CD4-positive, alpha-beta T cell treated with Interleukin-4 for 1 hour (primary cell): ENCODE measurements around the gene PEF1.

ENCODE experiments used
- DNase-seq, 2 donors: peaks; one replicate each; pipeline ENCODE4 v3.0.0-alpha.2; 2020 to 2022

Gene PEF1

DNA sequence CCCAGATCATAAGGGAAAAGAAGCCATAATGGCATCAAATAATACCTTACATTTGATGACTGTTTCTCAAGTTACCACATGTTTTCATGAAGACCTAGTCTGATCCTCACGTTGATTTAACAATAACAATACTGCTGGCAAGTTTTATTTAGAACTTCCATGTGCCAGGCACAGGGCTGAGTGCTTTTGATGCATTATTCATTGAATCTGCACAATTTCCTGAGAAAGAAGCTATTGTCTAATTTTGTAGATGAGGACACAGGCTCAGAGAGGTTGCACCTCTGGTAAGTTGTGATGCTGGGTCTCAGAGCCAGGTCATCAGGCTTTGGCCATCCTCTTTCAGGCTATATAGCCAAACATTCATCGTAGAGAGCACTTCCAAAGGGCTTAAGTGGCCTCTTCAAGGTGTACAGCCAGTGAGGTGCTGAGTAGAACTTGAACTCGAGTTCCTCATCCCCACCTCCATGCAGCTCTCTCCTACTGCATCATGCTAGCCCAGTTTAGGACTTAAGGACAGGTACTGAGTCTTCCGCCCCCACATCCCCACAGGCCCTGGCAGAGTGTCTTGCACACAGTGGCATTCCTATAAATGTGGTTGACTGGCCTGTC is 8.3 kb upstream of the PEF1 start:
- no peak for DNase-seq

DNA sequence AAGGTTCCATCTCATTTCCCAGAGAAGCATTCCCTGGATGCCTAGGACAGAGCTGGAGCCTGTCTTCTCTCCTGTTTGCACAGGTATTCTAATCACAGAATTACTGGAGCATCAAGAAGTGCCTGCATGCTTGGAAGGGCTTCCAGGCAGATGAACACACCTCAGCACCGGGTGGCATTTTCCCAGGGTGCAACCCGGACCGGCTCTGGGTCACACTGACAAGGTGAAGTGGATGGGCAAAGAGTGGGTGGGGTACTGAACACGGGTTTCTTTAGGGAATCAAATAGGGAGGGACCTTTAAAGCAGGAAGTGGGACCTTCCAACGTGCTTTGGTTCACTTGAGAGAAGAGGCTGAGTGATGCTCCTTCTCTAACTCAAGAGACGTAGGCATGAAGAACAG is 7.1 kb upstream of the PEF1 start:
- no peak for DNase-seq

DNA sequence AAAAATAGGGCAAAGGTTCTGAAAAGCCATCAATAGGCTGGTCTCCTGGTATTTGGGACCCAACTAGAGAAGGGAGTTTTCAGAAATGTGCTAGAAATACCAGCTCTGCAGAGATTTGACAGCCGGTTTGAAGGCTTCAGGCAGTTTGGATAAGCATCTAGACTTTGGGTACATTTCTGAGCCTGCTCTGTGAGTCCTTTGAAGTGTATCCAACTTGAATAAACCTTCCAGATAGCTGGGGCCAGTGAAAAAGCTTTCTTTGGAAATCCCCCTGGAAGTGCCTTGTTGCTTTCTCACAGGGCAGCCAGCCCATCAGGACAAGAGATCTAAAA is 6.4 kb upstream of the PEF1 start:
- no peak for DNase-seq

DNA sequence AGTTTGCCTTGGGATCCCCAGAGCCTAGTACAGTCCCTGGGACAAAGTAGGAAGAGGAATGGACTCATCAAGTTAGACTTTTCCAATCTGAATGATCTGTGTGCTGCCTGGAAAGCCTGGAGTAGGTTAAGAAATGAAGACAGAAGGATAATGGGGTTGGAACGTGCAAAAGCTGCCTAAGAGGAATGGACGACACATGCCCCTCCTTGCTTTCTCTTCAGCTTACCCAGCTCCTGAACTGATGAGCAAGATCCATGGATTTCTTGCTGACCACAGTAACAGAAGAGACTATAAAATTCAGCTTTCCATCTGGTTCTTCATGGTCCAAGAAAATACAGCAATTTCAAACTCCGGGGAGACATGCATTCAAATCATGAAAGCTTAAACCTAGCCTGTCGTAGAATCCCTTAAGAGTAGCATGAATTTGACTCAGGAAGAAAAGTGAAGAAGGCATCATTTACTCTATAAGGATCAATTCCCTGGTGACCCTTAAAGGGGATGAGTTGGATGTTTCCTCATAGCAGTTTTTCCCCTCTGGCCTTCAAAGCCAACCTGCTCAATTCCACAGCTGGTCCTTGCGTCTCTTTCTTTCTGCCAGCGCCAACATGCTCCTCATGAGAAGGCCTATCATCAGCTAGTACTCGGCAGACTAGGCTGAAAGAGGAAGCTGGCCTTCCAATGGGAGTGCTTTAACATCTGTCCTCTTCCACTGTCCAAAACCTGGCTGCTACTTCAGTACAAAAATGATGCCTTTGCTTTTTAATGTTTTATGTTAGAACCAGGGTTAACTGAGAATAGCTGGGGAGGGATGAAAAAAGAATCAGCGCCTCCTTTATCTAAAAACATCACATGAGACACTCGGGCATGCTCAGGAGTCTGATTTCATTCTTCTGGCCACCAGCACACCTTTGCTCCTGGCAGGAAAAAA is 5.7 kb upstream of the PEF1 start:
- no peak for DNase-seq

- no peak for DNase-seq
Observed at GRCh38 chr1:31648641-31649357, 4.1 kb upstream of the PEF1 start.

DNA sequence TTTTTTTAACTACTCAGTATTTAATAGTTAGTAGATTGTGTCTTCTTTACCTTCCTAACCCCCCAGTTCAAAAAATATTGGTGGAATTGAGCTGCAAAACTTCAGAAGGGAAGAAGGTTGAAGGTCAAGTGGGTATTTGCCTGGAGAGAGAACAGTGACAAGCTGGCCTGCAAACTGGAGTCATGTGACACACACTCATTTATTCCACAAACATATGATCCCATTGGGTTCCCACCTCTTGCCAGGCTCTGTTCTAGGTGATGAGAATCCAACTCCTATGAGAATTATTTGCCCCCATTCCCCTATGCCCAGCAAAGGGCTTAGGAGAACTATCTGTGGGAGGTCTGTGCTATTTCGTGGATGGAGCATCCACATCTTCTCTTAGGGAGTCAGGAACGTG is 3.5 kb upstream of the PEF1 start:
- DNase-seq = no peak

- no peak for DNase-seq
Observed at GRCh38 chr1:31647106-31647505, 2.4 kb upstream of the PEF1 start.

DNA sequence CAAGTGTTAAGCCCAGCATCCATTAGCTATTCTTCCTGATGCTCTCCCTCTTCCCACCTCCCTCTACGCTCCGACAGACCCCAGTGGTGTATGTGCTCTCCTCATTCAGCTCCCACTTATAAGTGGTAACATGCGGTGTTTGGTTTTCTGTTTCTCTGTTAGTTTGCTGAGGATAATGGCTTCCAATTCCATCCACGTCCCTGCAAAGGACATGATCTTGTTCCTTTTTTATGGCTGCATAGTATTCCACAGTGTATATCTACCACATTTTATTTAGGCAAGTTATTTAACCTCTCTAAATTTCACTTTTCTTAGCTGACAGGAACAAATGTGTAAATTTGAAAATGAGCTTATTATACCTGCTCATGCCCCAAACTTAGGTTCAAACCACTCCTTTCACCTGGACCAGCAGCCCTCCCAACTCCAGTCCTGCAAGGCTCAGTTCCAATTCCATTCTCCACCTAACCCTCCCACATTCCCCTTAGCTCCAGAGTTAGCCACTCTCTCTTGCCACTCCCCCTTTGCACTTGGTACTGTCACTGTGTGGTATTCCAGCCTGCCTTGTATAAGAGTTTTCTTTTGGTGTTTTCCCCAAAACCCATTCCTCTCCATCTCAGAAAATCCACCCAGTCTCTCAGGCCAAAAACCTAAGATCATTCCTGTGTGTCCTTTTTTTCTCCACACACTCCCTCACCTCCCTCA is 1.7 kb upstream of the PEF1 start:
- peak in 1 of 2 donors; percentile 17 for DNase-seq

DNA sequence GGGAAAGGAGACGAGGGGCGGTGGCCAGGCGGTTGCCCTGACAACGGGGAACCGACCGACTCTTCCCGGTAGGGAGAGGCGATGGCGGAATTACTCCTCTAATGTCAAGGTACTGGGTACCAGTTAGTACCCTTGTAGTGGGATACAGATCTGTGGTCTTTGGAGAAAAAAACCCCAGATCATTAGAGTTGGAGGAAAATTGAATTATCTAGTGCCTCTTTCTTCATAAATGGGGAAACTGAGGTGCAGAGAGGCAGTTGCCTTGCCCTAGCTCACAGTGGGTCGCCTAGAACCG is 545 bp upstream of the PEF1 start:
- no peak for DNase-seq

GRCh38 chr1:31643976-31644559 is 608 bp downstream of the PEF1 start:
- DNase-seq = no peak

DNA sequence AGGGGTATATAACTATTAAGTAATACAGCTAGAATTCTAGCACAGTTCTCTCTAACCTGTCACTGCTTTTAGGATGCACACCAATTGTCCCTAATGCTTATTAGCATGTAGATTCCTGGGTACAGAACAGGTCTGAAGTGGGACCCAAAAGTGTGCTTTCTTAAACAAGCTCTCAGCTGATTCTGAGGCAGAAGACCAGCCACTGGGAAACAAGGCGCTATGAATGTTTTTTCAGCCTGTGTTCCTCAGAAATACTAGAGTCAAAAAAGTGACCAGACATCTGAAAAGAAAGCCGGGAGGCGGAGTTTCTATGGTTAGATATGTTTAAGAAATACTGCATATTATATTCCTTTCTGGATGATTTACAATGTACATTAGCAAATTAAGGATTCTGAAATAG is 1.8 kb downstream of the PEF1 start:
- no peak for DNase-seq

- no peak for DNase-seq
Observed at GRCh38 chr1:31642366-31642765, 2.3 kb downstream of the PEF1 start.

GRCh38 chr1:31640964-31641363 is 3.7 kb downstream of the PEF1 start:
- DNase-seq = no peak

- DNase-seq = no peak
Observed at GRCh38 chr1:31640179-31640578, 4.5 kb downstream of the PEF1 start.

DNA sequence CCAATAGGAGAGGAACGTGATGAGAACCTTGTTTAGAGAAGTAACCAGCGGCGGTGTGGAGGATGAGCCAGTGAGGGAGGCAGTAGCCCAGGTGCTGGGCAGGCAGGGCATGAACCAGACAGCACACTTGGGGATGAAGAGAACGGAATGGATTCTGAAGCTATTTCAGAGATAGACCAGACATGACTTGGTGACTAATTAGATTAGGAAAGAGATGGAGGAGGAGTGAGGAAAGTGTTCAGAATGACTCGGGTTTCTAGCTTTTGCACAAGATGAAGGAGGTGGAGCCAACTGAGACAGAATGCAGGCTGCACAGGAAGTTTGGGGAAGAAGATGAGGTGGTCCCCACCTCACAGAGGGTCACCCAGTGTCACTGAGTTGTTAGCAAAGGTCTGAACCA is 5.1 kb downstream of the PEF1 start:
- no peak for DNase-seq

DNA sequence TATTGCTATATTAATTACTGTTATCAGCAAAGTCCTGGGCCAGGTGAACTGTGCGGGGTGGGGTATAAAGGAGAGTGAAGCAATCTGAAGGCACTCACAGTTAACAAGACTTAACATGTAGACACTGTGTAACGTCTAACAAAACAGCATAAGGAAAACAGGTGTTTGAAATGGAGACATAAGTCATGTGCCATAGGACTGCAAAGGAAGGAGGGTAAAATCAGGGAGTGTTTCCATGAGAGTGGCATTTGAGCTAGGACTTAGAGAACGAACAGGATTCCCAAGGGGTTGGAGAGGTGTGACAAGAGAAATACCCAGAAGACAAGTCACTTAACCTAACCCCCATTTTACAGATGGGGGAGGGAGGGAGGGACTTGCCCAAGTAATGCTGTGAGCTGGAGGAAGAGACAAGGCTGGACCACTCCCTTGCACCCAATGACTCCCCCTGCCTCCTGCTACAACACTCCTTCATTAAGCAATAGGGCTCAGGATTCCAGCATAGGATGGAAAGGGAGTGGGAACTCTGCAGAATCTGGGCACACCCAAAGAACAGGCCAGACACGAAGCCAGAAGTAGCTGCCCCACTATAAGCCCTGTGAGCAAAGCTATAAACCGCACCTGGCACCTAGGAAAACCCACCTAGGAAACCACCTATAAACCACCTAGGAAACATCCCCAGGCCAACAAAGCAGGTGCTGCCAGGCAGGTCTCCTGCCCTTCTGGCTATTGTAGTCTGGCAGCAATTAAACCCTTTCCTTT is 6.6 kb downstream of the PEF1 start:
- DNase-seq = no peak

- DNase-seq = peak in 1 of 2 donors; percentile 13
Observed at GRCh38 chr1:31633117-31633516, 11.6 kb downstream of the PEF1 start.

- DNase-seq = no peak
Observed at GRCh38 chr1:31632649-31633048, 12.0 kb downstream of the PEF1 start.

DNA sequence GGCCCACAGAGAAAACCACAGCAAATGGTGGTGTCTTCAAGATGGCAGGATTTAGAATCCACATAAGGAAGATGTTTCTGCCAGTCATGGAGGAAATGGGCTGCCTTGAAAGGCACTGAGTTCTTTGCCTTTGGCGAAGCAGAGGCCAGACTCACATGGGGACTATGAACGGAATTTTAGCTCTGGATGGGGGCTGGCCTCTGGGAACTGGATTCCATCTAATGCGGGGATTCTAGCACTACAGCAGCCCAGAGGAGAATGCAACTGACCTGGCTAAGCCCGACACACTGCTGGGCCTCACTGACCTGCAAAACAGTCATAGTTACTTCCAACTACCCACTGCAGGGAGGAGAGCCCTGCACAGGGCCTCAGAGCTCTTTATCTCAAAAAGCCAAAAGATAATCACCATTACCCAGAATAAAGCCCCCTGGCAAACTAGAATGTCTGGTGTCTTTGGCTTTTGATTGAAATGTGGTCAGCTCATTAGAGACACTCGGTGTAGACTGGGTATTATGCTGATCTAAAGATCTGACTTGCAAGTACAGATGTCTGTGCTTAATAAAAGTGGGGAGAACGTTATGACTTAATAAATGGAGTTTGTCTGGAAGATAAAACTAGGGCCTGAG is 15.6 kb downstream of the PEF1 start:
- DNase-seq = no peak

DNA sequence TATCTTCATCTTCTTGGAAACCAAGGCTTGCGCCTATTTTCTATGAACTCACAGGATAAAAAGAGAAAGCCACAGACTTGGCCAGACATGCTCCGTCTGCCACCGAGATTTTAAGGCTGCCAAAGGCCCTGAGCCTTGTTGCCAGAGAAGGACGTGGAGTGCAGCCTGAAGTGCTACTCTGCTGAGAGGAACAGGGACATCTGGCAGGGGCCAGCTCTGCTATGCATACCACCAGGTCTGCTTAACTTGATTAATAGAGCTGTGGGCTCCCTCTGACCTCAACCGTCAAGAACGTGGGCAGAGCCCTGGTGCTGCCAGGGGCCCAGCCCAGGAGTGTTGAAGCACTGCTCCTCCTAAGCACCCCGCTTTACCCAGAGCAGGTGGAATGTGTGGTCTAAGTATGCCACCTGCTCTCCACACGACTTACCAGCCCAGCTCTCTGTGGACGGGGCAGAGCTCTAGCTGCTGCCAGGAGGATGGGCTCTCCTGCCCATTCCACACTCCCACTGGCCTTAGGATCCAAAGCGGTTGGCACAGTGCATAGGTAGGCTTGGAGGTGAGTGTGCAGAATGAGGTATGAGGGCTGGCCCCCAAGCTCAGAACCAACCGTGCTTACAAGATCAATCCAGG is 16.6 kb downstream of the PEF1 start:
- DNase-seq = no peak

DNA sequence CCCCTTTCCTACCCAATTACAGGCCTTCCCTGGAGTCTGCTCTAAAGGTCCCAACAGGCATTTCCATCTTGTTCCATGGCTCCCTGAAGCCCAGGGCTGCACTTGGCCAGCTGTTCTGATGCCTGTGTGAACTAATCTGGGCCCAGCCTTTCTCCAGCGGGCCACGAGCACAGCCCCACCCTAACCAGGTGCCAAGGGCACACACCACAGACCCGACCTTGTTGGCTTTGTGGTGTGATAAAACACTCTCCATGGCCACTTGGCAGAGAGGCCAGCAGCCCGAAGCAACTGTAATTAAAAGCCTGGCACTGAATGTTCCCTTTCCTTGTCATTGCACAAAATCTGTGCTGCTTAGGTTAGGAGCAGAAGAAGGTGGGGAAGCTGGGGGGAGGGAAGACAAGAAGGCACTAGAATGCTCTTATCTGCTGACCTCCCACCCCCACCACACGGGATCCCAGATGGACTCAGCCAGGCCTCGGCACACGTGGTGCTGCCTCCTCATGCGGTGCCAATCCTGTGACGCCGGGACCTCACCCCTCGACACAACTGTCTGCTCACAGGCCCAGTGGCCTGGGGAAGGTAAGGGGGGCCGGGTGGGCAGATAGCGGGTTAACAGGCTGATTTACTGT is 17.3 kb downstream of the PEF1 start:
- DNase-seq = no peak
